Measurements from ENCODE around the gene MAML3. TPM values are rescaled to one million over a fixed set of nuclear protein-coding genes. Genes with fewer than 3 reads are reported as not detected.

MAML3 gene
- total RNA-seq, 2 experiments from 2014 or later = 4.0 to 4.1 TPM

DNA sequence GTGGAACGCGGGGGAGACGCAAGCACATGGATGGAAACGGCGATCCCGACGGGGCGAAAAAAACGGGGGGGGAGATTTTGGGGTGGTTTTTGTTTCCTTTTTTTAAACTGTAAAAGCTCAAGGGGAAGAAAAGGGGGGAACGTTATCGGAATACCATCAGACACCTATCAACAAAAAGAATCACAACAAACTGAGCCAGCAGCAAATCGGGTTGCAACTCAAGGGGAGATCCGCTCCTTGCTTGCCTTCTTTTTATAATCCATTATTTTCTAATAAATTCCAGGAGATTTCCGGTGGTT lies 616 bp downstream of the MAML3 start:
- no peak for ATAC-seq
- peak overlapping the region; percentile 79 for H3K27ac Mint-ChIP-seq
- CTCF ChIA-PET = interaction anchor here (1.0 to 2.6 kb wide), 14 partner anchors 58 to 496 kb away, joined by 3 to 20 read pairs (median 4); no protein-coding TSS in a partner anchor
- H3K4me1 Mint-ChIP-seq (ENCODE audit: low read depth) = peaks cover 43% of the 10 kb centered on the region
- H3K4me3 Mint-ChIP-seq = peak overlapping the region; percentile 90
- POLR2A ChIA-PET = interaction anchor here (0.6 to 4.8 kb wide), 12 partner anchors 9 to 104 kb away, joined by 3 to 33 read pairs (median 4); no protein-coding TSS in a partner anchor
- DNase-seq = no peak
- H3K36me3 Mint-ChIP-seq (ENCODE audit: low read depth) = peaks cover 2% of the 10 kb centered on the region
- H3K27me3 Mint-ChIP-seq (ENCODE audit: low read depth) = peaks cover 19% of the 10 kb centered on the region
- no peaks in the 10 kb centered on the region for H3K9me3 Mint-ChIP-seq (ENCODE audit: insufficient read depth)

DNA sequence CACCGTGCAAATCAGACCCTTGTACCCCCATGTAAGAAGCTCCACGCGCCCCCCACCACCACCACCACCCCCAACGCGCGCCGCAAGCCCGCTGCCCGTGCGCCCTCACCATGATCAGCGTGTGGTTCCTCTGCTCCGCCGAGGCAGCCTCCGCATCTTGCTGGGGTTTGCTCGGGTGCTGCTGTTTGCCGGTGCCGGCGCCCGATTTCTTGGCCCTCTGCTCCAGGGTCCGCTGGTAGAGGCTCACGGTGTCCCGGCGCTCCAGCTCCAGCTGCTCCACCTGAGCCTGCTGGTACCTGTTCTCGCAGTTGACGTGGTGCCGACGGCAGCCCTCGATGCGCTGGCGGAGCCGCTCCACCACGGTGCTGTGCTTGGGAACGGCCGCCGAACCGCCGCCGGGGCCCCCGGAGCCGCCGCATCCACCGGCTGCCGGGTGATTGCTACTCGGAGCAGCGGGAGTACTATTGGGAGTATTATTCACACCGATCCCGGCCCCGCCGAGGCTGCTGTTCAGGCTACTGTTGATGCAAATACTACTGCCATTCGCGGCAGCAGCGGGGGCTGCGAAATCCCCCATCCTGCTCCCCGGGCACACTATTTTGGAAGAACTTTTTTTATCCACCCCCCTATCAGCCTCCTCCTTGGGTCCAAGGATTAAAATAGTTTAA lies 1.1 kb downstream of the MAML3 start:
- DNase-seq (peak; percentile 52), ATAC-seq (no peak)
- CTCF ChIA-PET = interaction anchor here (0.6 to 2.6 kb wide), 21 partner anchors 49 to 495 kb away, joined by 3 to 20 read pairs (median 5); no protein-coding TSS in a partner anchor
- Mint-ChIP-seq H3K4me3 (peak overlapping the region; percentile 90), H3K4me1 (ENCODE audit: low read depth) (peaks cover 43% of the 10 kb centered on the region), H3K27me3 (ENCODE audit: low read depth) (peaks cover 22% of the 10 kb centered on the region), H3K36me3 (ENCODE audit: low read depth) (peaks cover 2% of the 10 kb centered on the region), H3K9me3 (ENCODE audit: insufficient read depth) (no peaks in the 10 kb centered on the region), H3K27ac (peak overlapping the region; percentile 89)
- POLR2A ChIA-PET = interaction anchor here (0.6 to 4.8 kb wide), 11 partner anchors 29 to 180 kb away, joined by 3 to 33 read pairs (median 6); no protein-coding TSS in a partner anchor

- CTCF ChIA-PET = interaction anchor here (0.6 to 2.6 kb wide), 13 partner anchors 49 to 494 kb away, joined by 3 to 12 read pairs (median 5); no protein-coding TSS in a partner anchor
- peaks cover 28% of the 10 kb centered on the region for H3K27me3 Mint-ChIP-seq (ENCODE audit: low read depth)
- peak overlapping the region; percentile 90 for H3K4me3 Mint-ChIP-seq
- DNase-seq (peak; percentile 88), ATAC-seq (peak; percentile 65)
- peaks cover 2% of the 10 kb centered on the region for H3K36me3 Mint-ChIP-seq (ENCODE audit: low read depth)
- peaks cover 43% of the 10 kb centered on the region for H3K4me1 Mint-ChIP-seq (ENCODE audit: low read depth)
- peak overlapping the region; percentile 89 for H3K27ac Mint-ChIP-seq
- H3K9me3 Mint-ChIP-seq (ENCODE audit: insufficient read depth) = no peaks in the 10 kb centered on the region
- POLR2A ChIA-PET = interaction anchor here (0.6 to 4.8 kb wide), 4 partner anchors 57 to 179 kb away, joined by 3 to 33 read pairs (median 8); no protein-coding TSS in a partner anchor
Measured at GRCh38 chr4:140152013-140152703, 1.8 kb downstream of the MAML3 start.

DNA sequence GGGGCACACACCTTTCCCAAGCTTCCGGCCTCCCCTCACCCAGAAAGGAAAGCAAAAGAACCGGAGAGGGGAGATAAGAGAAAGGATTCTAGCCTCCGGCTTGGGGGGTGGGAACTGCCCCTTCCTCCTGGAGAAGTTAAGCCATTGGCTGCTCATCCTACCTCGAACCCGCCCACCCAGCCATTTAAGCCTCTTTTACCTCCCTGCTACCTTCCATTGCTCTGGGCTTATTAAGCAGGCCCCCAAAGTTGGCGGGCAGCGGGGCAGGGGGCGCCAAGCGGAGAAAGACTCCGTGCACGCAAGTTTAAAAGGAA lies 2.3 kb downstream of the MAML3 start:
- ATAC-seq (peak; percentile 63), DNase-seq (peak; percentile 87)
- Mint-ChIP-seq H3K4me1 (ENCODE audit: low read depth) (peaks cover 38% of the 10 kb centered on the region), H3K36me3 (ENCODE audit: low read depth) (peaks cover 2% of the 10 kb centered on the region), H3K27me3 (ENCODE audit: low read depth) (peaks cover 28% of the 10 kb centered on the region), H3K27ac (peak overlapping the region; percentile 89), H3K4me3 (peak overlapping the region; percentile 90), H3K9me3 (ENCODE audit: insufficient read depth) (no peaks in the 10 kb centered on the region)
- POLR2A ChIA-PET = interaction anchor here (1.5 to 4.8 kb wide), 2 partner anchors 48 to 56 kb away, joined by 8 to 33 read pairs; no protein-coding TSS in a partner anchor
- CTCF ChIA-PET = interaction anchor here (1.1 to 2.1 kb wide), 3 partner anchors 57 to 99 kb away, joined by 5 to 12 read pairs (median 5); no protein-coding TSS in a partner anchor

DNA sequence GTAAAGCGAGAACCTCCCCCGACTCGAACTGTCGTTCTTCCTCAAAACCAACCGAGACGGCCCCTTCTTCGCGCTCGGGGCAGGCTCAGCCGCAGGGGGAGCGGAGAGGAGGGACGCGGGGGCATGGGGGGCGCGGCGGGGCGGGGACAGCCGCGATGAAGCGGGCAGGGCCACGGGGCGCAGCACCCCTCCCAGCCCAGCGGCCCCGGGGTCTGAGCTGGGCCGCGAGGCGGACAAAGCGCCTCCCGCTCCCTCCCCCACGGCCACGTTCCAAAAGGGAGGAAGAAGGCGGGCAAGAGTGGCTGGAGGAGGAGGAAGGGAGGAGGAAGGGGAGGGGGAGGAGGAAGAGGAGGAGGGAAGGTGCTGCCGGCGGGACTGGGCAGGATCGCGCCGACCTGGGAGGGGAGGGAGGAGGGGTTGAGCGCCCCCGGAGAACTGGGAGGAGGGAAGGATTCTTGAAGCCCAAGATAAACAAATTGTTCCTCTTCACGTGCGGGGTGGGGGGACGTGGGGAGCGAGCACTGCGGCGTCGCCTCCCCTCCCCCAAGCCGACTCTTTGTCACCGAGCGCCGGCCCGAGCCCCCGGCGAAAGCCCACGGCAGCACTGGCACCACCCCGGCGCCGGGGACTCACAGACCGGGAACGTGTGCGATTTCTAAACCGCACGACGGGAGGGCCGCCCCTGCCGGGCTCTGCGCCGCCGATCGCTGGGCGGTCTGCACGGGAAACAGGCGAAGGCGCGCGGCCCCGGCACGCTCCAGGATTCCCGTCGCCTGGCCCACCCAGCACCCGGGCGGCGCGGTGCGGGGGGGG lies 2.9 kb downstream of the MAML3 start:
- ChIA-PET POLR2A (interaction anchor here (0.6 to 4.8 kb wide), 9 partner anchors 18 to 243 kb away, joined by 3 to 33 read pairs (median 6); no protein-coding TSS in a partner anchor), CTCF (interaction anchor here (0.8 to 2.1 kb wide), 11 partner anchors 28 to 138 kb away, joined by 3 to 12 read pairs (median 5); no protein-coding TSS in a partner anchor)

DNA sequence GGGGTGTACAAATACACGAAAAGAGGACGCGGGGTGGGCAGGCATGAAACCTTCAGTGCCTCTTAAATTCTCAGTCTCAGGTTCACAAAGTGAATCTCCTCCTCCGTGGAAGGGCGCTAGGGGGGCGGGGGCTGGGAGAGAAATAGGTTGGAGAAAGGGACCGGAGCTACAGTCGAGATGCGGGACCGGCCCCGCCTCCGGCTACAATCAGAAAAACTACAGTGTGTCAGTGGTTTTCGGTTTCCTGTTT lies 3.4 kb downstream of the MAML3 start:
- H3K27me3 Mint-ChIP-seq (ENCODE audit: low read depth) = peaks cover 28% of the 10 kb centered on the region
- ChIA-PET CTCF (interaction anchor here (0.8 to 2.1 kb wide), 11 partner anchors 28 to 138 kb away, joined by 3 to 10 read pairs (median 4); no protein-coding TSS in a partner anchor), POLR2A (interaction anchor here (0.6 to 4.8 kb wide), 9 partner anchors 18 to 242 kb away, joined by 3 to 33 read pairs (median 6); no protein-coding TSS in a partner anchor)
- peaks cover 2% of the 10 kb centered on the region for H3K36me3 Mint-ChIP-seq (ENCODE audit: low read depth)
- H3K4me1 Mint-ChIP-seq (ENCODE audit: low read depth) = peaks cover 30% of the 10 kb centered on the region
- peak overlapping the region; percentile 96 for H3K27ac Mint-ChIP-seq
- DNase-seq (no peak), ATAC-seq (no peak)
- H3K4me3 Mint-ChIP-seq = peak overlapping the region; percentile 90
- H3K9me3 Mint-ChIP-seq (ENCODE audit: insufficient read depth) = no peaks in the 10 kb centered on the region

More for the DNA sequence above, 2.9 kb downstream of the MAML3 start:
- peaks cover 32% of the 10 kb centered on the region for H3K4me1 Mint-ChIP-seq (ENCODE audit: low read depth)
- H3K4me3 Mint-ChIP-seq = peak overlapping the region; percentile 90
- H3K27ac Mint-ChIP-seq = peak overlapping the region; percentile 96
- peaks cover 28% of the 10 kb centered on the region for H3K27me3 Mint-ChIP-seq (ENCODE audit: low read depth)
- peaks cover 2% of the 10 kb centered on the region for H3K36me3 Mint-ChIP-seq (ENCODE audit: low read depth)
- peak; percentile 89 for DNase-seq
- peak; percentile 42 for ATAC-seq
- no peaks in the 10 kb centered on the region for H3K9me3 Mint-ChIP-seq (ENCODE audit: insufficient read depth)

GRCh38 chr4:140149846-140150635 lies 3.9 kb downstream of the MAML3 start:
- ChIA-PET CTCF (interaction anchor here (0.8 to 2.1 kb wide), 12 partner anchors 27 to 137 kb away, joined by 3 to 10 read pairs (median 4); no protein-coding TSS in a partner anchor), POLR2A (interaction anchor here (1.2 to 4.8 kb wide), 8 partner anchors 17 to 242 kb away, joined by 3 to 33 read pairs (median 6); no protein-coding TSS in a partner anchor)
- peak; percentile 84 for DNase-seq
- Mint-ChIP-seq H3K27me3 (ENCODE audit: low read depth) (peaks cover 28% of the 10 kb centered on the region), H3K36me3 (ENCODE audit: low read depth) (peaks cover 2% of the 10 kb centered on the region), H3K4me3 (peak overlapping the region; percentile 90), H3K9me3 (ENCODE audit: insufficient read depth) (no peaks in the 10 kb centered on the region), H3K27ac (peak overlapping the region; percentile 96), H3K4me1 (ENCODE audit: low read depth) (peaks cover 30% of the 10 kb centered on the region)
- peak; percentile 8 for ATAC-seq

GRCh38 chr4:140144050-140144449 lies 9.9 kb downstream of the MAML3 start:
- ChIA-PET CTCF (interaction anchor here (1.0 to 1.9 kb wide), 4 partner anchors 11 to 109 kb away, joined by 3 to 6 read pairs (median 4); no protein-coding TSS in a partner anchor), POLR2A (interaction anchor here (0.7 kb wide), 1 partner anchor 49 kb away, joined by 3 read pairs; no protein-coding TSS in a partner anchor)
- H3K27ac Mint-ChIP-seq = no peak overlapping the region
- peaks cover 31% of the 10 kb centered on the region for H3K4me1 Mint-ChIP-seq (ENCODE audit: low read depth)
- ATAC-seq (no peak), DNase-seq (no peak)
- no peaks in the 10 kb centered on the region for H3K9me3 Mint-ChIP-seq (ENCODE audit: insufficient read depth)
- H3K36me3 Mint-ChIP-seq (ENCODE audit: low read depth) = peaks cover 2% of the 10 kb centered on the region
- no peak overlapping the region for H3K4me3 Mint-ChIP-seq
- peaks cover 22% of the 10 kb centered on the region for H3K27me3 Mint-ChIP-seq (ENCODE audit: low read depth)

DNA sequence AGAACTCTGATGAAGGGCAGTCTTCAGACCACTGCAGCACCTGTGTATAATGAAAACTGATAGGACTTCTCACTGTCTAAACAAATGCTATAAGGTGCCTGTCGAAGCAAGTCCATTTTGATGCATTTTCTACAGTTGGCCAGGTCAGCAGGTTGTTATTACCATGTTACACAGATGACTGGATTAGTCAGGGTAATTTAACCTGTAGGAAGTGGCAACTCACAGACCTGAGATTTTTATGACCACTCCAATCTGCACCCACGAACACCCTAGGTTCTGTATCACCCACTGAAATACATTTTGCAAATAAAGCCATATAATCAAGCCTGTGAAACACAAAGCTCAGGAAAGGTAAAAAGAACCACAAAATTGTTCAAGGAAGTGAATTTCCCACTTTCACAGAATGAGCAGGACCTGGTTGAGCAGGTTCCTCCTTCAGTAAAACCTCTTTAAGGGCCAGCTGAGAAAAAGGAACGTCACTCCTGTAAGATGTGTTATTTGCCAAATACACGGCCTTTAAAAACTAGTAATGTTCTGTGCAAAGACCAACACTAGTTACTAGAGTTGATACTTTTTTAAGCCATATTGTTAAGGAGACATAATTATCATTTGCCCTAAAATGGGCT lies 12.7 kb downstream of the MAML3 start:
- DNase-seq (no peak), ATAC-seq (no peak)
- H3K9me3 Mint-ChIP-seq (ENCODE audit: insufficient read depth) = no peaks in the 10 kb centered on the region
- H3K36me3 Mint-ChIP-seq (ENCODE audit: low read depth) = peaks cover 6% of the 10 kb centered on the region
- CTCF ChIA-PET = interaction anchor here (0.6 kb wide), 1 partner anchor 360 kb away, joined by 3 read pairs; no protein-coding TSS in a partner anchor
- peaks cover 11% of the 10 kb centered on the region for H3K27me3 Mint-ChIP-seq (ENCODE audit: low read depth)
- POLR2A ChIA-PET = no interaction called here
- H3K27ac Mint-ChIP-seq = no peak overlapping the region
- H3K4me3 Mint-ChIP-seq = no peak overlapping the region
- peaks cover 35% of the 10 kb centered on the region for H3K4me1 Mint-ChIP-seq (ENCODE audit: low read depth)

- Mint-ChIP-seq H3K9me3 (ENCODE audit: insufficient read depth) (no peaks in the 10 kb centered on the region), H3K27me3 (ENCODE audit: low read depth) (peaks cover 11% of the 10 kb centered on the region), H3K4me3 (no peak overlapping the region), H3K4me1 (ENCODE audit: low read depth) (peaks cover 35% of the 10 kb centered on the region), H3K36me3 (ENCODE audit: low read depth) (peaks cover 6% of the 10 kb centered on the region), H3K27ac (no peak overlapping the region)
- ATAC-seq (no peak), DNase-seq (no peak)
- ChIA-PET POLR2A (no interaction called here), CTCF (interaction anchor here (1.1 kb wide), 1 partner anchor 113 kb away, joined by 3 read pairs; no protein-coding TSS in a partner anchor)
Measured at GRCh38 chr4:140140566-140140965, 13.4 kb downstream of the MAML3 start.

All from activated CD8-positive, alpha-beta T cell treated with anti-CD3 and anti-CD28 coated beads, Interleukin-2, amount 10 ng/mL, durations not matched to agents 7 days and 5 days (primary cell).